SK-N-SH treated with all-trans-retinoic acid at 6 μM for 48 hours (cell line): ENCODE measurements around the gene RTBDN.

ENCODE experiments used
- ATAC-seq: fragments of 200-7000 bp; cut with Tn5 transposase; 3 replicates; pipeline ENCODE4 v1.9.1; 2020; ENCODE audit warnings: mild to moderate bottlenecking, moderate library complexity
- ARNTL ChIP-seq: fragments of 450-650 bp; formaldehyde crosslinking; IDR thresholded peaks from 2 replicates; pipeline ENCODE4 v1.5.0; 2020; ENCODE audit warnings: low read depth, mild to moderate bottlenecking, moderate library complexity, borderline replicate concordance
- BACH2 ChIP-seq: fragments of 250-450 bp; sonication (Bioruptor Pico); IDR thresholded peaks from 2 replicates; pipeline ENCODE4 v1.9.0; 2021; ENCODE audit warnings: mild to moderate bottlenecking, borderline replicate concordance
- CSDC2 ChIP-seq: fragments of 250-450 bp; sonication (Bioruptor Pico); IDR thresholded peaks from 2 replicates; pipeline ENCODE4 v1.5.0; 2020; ENCODE audit warnings: mild to moderate bottlenecking, moderate library complexity
- GLIS3 ChIP-seq: fragments of 250-450 bp; sonication (Bioruptor Pico); IDR thresholded peaks from 2 replicates; pipeline ENCODE4 v1.5.0; 2020; ENCODE audit warnings: mild to moderate bottlenecking, moderate library complexity
- ISL1 ChIP-seq: fragments of 250-450 bp; sonication (Bioruptor Pico); IDR thresholded peaks from 2 replicates; pipeline ENCODE4 v2.1.2; 2022; ENCODE audit warnings: mild to moderate bottlenecking, moderate library complexity
- OSR1 ChIP-seq: fragments of 250-450 bp; sonication (Bioruptor Pico); IDR thresholded peaks from 2 replicates; pipeline ENCODE4 v1.8.0; 2022; ENCODE audit warnings: moderate library complexity, mild to moderate bottlenecking, inconsistent platforms
- PPARA ChIP-seq: fragments of 250-450 bp; sonication (Bioruptor Pico); IDR thresholded peaks from 2 replicates; pipeline ENCODE4 v1.5.0; 2020; ENCODE audit warnings: mild to moderate bottlenecking, borderline replicate concordance
- SNAI2 ChIP-seq: fragments of 250-450 bp; sonication (Bioruptor Pico); IDR thresholded peaks from 2 replicates; pipeline ENCODE4 v1.5.0; 2020; ENCODE audit warnings: mild to moderate bottlenecking, moderate library complexity
- TCF4 ChIP-seq: fragments of 250-450 bp; sonication (Bioruptor Pico); IDR thresholded peaks from 2 replicates; pipeline ENCODE4 v1.8.0; 2021; ENCODE audit warnings: mild to moderate bottlenecking, moderate library complexity, borderline replicate concordance
- TOX ChIP-seq: fragments of 250-450 bp; sonication (Bioruptor Pico); IDR thresholded peaks from 2 replicates; pipeline ENCODE4 v1.8.0; 2021; ENCODE audit warnings: mild to moderate bottlenecking, moderate library complexity, borderline replicate concordance
- ZC3H10 ChIP-seq: fragments of 250-450 bp; sonication (Bioruptor Pico); IDR thresholded peaks from 2 replicates; pipeline ENCODE4 v1.5.1; 2021; ENCODE audit warnings: mild to moderate bottlenecking, moderate library complexity
- ZFP3 ChIP-seq: fragments of 250-450 bp; sonication (Bioruptor Pico); IDR thresholded peaks from 2 replicates; pipeline ENCODE4 v1.5.0; 2020; ENCODE audit warnings: mild to moderate bottlenecking, moderate library complexity
- ZFP30 ChIP-seq: fragments of 450-650 bp; formaldehyde crosslinking; IDR thresholded peaks from 2 replicates; pipeline ENCODE4 v1.5.0; 2022; ENCODE audit warnings: mild to moderate bottlenecking, moderate library complexity
- ZNF565 ChIP-seq: fragments of 450-650 bp; formaldehyde crosslinking; conservative IDR thresholded peaks from 2 replicates; pipeline ENCODE4 v1.5.0; 2020; ENCODE audit warnings: low read depth, mild to moderate bottlenecking, moderate library complexity
- ZNF70 ChIP-seq: fragments of 450-650 bp; formaldehyde crosslinking; IDR thresholded peaks from 2 replicates; pipeline ENCODE4 v1.5.0; 2020; ENCODE audit warnings: mild to moderate bottlenecking, moderate library complexity
- ZNF8 ChIP-seq: fragments of 450-650 bp; formaldehyde crosslinking; IDR thresholded peaks from 2 replicates; pipeline ENCODE4 v1.5.0; 2020; ENCODE audit warnings: mild to moderate bottlenecking, moderate library complexity
- TF ChIP-seq, protein P1 (sequence below): fragments of 250-450 bp; sonication (Bioruptor Pico); IDR thresholded peaks from 2 replicates; pipeline ENCODE4 v1.5.1; 2021; ENCODE audit warnings: mild to moderate bottlenecking, moderate library complexity
- TF ChIP-seq, protein P2 (sequence below): fragments of 250-450 bp; sonication (Bioruptor Pico); IDR thresholded peaks from 2 replicates; pipeline ENCODE4 v1.8.0; 2021; ENCODE audit warnings: low read depth, mild to moderate bottlenecking, moderate library complexity, borderline replicate concordance
- TF ChIP-seq, protein P3 (sequence below): fragments of 250-450 bp; sonication (Bioruptor Pico); IDR thresholded peaks from 2 replicates; pipeline ENCODE4 v1.5.0; 2020; ENCODE audit warnings: mild to moderate bottlenecking, moderate library complexity
- TF ChIP-seq, protein P4 (sequence below): fragments of 250-450 bp; sonication (Bioruptor Pico); IDR thresholded peaks from 2 replicates; pipeline ENCODE4 v1.8.0; 2020; ENCODE audit warnings: mild to moderate bottlenecking, moderate library complexity, borderline replicate concordance

RTBDN gene

DNA sequence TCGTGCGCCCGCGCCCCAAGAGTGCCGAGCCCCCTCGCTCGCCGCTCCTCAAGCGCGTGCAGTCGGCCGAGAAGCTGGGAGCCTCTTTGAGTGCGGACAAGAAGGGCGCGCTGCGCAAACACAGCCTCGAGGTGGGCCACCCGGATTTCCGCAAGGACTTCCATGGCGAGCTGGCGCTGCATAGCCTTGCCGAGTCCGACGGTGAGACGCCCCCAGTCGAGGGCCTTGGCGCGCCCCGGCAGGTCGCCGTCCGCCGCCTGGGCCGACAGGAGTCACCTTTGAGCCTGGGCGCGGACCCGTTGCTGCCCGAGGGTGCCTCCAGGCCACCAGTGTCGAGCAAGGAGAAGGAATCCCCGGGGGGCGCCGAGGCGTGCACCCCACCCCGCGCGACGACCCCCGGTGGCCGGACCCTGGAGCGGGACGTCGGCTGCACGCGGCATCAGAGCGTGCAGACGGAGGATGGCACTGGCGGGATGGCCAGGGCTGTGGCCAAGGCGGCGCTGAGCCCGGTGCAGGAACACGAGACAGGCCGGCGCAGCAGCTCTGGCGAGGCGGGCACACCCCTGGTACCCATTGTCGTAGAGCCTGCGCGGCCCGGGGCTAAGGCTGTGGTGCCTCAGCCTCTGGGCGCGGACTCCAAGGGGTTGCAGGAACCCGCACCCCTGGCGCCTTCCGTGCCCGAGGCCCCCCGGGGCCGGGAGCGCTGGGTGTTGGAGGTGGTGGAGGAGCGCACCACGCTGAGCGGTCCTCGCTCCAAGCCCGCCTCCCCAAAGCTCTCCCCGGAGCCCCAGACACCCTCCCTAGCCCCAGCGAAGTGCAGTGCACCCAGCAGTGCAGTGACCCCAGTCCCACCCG, 39.7 kb upstream of the RTBDN start (continued):
- TF ChIP-seq TOX (CRISPR knock-in tag) (no peak), ZFP30 (CRISPR knock-in tag) (no peak), BACH2 (CRISPR knock-in tag) (no peak), CSDC2 (no peak), SNAI2 (CRISPR knock-in tag) (no peak)
- TF ChIP-seq, protein P1, sequence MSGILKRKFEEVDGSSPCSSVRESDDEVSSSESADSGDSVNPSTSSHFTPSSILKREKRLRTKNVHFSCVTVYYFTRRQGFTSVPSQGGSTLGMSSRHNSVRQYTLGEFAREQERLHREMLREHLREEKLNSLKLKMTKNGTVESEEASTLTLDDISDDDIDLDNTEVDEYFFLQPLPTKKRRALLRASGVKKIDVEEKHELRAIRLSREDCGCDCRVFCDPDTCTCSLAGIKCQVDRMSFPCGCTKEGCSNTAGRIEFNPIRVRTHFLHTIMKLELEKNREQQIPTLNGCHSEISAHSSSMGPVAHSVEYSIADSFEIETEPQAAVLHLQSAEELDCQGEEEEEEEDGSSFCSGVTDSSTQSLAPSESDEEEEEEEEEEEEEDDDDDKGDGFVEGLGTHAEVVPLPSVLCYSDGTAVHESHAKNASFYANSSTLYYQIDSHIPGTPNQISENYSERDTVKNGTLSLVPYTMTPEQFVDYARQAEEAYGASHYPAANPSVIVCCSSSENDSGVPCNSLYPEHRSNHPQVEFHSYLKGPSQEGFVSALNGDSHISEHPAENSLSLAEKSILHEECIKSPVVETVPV (CRISPR knock-in tag): no peak

DNA sequence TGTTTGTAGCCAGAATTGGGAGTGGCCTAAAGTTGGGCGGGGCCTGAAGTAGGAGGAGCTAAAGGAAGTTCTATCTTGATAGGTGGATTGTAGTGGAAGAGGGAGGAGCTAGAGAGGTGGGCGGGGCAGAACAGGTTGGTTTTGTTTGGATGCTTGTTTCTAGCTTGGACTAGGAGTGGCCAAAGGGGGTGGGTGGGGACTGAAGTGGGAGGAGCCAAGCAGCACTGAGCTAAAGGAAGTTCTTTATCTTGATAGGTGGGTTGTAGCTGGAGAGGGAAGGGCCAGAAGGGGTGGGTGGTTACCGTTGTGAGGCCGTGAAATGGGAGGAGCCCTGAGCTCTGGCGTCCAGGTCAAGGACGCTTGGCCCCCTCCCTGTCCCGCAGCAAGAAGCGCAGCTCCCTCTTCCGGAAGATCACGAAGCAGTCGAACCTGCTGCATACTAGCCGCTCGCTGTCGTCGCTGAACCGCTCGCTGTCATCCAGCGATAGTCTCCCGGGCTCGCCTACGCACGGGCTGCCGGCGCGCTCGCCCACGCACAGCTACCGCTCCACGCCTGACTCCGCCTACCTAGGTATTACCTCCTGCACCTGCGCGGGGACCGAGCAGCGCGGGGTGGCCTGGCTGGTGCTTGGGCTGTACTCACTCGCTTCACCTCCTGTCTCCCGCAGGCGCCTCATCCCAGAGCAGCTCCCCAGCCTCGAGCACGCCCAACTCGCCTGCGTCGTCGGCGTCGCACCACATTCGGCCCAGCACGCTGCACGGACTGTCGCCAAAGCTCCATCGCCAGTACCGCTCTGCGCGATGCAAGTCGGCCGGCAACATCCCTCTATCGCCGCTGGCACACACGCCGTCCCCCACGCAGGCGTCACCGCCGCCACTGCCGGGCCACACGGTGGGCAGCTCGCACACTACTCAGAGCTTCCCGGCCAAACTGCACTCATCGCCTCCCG, 38.8 kb upstream of the RTBDN start:
- no peak for TF ChIP-seq OSR1 (CRISPR knock-in tag)
- TF ChIP-seq GLIS3 (CRISPR knock-in tag): no peak
- TF ChIP-seq ARNTL (CRISPR knock-in tag): no peak
- TF ChIP-seq ZNF8 (CRISPR knock-in tag): no peak
- no peak for TF ChIP-seq SNAI2 (CRISPR knock-in tag)
- TF ChIP-seq ZNF565 (CRISPR knock-in tag): no peak
- TF ChIP-seq PPARA (CRISPR knock-in tag): no peak
- no peak for TF ChIP-seq ZFP3 (CRISPR knock-in tag)
- TF ChIP-seq, protein P2, sequence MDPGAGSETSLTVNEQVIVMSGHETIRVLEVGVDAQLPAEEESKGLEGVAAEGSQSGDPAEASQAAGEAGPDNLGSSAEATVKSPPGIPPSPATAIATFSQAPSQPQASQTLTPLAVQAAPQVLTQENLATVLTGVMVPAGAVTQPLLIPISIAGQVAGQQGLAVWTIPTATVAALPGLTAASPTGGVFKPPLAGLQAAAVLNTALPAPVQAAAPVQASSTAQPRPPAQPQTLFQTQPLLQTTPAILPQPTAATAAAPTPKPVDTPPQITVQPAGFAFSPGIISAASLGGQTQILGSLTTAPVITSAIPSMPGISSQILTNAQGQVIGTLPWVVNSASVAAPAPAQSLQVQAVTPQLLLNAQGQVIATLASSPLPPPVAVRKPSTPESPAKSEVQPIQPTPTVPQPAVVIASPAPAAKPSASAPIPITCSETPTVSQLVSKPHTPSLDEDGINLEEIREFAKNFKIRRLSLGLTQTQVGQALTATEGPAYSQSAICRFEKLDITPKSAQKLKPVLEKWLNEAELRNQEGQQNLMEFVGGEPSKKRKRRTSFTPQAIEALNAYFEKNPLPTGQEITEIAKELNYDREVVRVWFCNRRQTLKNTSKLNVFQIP (CRISPR knock-in tag): no peak
- TF ChIP-seq ZFP30 (CRISPR knock-in tag): no peak
- TF ChIP-seq ZC3H10 (CRISPR knock-in tag): no peak
- TF ChIP-seq TCF4: no peak
- no peak for TF ChIP-seq TOX (CRISPR knock-in tag)
- TF ChIP-seq BACH2 (CRISPR knock-in tag): no peak
- TF ChIP-seq ISL1 (CRISPR knock-in tag): no peak
- no peak for TF ChIP-seq ZNF70 (CRISPR knock-in tag)
- TF ChIP-seq, protein P3, sequence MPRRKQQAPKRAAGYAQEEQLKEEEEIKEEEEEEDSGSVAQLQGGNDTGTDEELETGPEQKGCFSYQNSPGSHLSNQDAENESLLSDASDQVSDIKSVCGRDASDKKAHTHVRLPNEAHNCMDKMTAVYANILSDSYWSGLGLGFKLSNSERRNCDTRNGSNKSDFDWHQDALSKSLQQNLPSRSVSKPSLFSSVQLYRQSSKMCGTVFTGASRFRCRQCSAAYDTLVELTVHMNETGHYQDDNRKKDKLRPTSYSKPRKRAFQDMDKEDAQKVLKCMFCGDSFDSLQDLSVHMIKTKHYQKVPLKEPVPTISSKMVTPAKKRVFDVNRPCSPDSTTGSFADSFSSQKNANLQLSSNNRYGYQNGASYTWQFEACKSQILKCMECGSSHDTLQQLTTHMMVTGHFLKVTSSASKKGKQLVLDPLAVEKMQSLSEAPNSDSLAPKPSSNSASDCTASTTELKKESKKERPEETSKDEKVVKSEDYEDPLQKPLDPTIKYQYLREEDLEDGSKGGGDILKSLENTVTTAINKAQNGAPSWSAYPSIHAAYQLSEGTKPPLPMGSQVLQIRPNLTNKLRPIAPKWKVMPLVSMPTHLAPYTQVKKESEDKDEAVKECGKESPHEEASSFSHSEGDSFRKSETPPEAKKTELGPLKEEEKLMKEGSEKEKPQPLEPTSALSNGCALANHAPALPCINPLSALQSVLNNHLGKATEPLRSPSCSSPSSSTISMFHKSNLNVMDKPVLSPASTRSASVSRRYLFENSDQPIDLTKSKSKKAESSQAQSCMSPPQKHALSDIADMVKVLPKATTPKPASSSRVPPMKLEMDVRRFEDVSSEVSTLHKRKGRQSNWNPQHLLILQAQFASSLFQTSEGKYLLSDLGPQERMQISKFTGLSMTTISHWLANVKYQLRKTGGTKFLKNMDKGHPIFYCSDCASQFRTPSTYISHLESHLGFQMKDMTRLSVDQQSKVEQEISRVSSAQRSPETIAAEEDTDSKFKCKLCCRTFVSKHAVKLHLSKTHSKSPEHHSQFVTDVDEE: no peak
- TF ChIP-seq, protein P4, sequence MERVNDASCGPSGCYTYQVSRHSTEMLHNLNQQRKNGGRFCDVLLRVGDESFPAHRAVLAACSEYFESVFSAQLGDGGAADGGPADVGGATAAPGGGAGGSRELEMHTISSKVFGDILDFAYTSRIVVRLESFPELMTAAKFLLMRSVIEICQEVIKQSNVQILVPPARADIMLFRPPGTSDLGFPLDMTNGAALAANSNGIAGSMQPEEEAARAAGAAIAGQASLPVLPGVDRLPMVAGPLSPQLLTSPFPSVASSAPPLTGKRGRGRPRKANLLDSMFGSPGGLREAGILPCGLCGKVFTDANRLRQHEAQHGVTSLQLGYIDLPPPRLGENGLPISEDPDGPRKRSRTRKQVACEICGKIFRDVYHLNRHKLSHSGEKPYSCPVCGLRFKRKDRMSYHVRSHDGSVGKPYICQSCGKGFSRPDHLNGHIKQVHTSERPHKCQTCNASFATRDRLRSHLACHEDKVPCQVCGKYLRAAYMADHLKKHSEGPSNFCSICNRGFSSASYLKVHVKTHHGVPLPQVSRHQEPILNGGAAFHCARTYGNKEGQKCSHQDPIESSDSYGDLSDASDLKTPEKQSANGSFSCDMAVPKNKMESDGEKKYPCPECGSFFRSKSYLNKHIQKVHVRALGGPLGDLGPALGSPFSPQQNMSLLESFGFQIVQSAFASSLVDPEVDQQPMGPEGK: no peak
- TF ChIP-seq, protein P1 (CRISPR knock-in tag): no peak
- peak; percentile 37 for ATAC-seq
